GM23338 (cell line): Measurements from ENCODE around the gene FUT4. TPM values are rescaled to one million over a fixed set of nuclear protein-coding genes. Genes with fewer than 3 reads are reported as not detected.

Experiments used
- ATAC-seq: fragments of 200-7000 bp; cut with Tn5 transposase; 3 replicates; pipeline ENCODE4 v1.9.1; 2020
- DNase-seq: peaks from one replicate; pipeline ENCODE4 v3.0.0-alpha.2; 2015; ENCODE audit warnings: low spot score
- H2AFZ ChIP-seq: fragments of 200-600 bp; sonication (generic); 2 replicates; pipeline ENCODE4 v1.8.0; 2016; ENCODE audit warnings: antibody characterized with exemption, mild to moderate bottlenecking, moderate library complexity
- H3F3A ChIP-seq: fragments of 200-600 bp; sonication (generic); replicated peaks from 2 replicates; pipeline ENCODE4 v1.8.0; 2017; ENCODE audit warnings: antibody characterized with exemption, mixed run types, low read depth
- H3K27ac ChIP-seq: fragments of 200-600 bp; sonication (generic); 2 replicates; pipeline ENCODE4 v1.6.1; 2016; ENCODE audit warnings: low read depth
- H3K27me3 ChIP-seq: fragments of 200-600 bp; sonication (generic); 2 replicates; pipeline ENCODE4 v1.8.0; 2016; ENCODE audit warnings: mild to moderate bottlenecking, mixed run types, moderate library complexity; ENCODE audit not compliant: insufficient read depth
- H3K36me3 ChIP-seq: fragments of 200-600 bp; sonication (generic); 2 replicates; pipeline ENCODE4 v1.8.0; 2016; ENCODE audit warnings: mild to moderate bottlenecking; ENCODE audit not compliant: insufficient read depth
- H3K4me1 ChIP-seq: fragments of 200-600 bp; sonication (generic); 2 replicates; pipeline ENCODE4 v1.8.0; 2016; ENCODE audit warnings: mild to moderate bottlenecking, moderate library complexity; ENCODE audit not compliant: insufficient read depth
- H3K4me2 ChIP-seq: fragments of 200-600 bp; sonication (generic); 2 replicates; pipeline ENCODE4 v1.7.1; 2017; ENCODE audit warnings: mixed run types
- H3K4me3 ChIP-seq: fragments of 200-600 bp; sonication (generic); 2 replicates; pipeline ENCODE4 v1.6.1; 2016; ENCODE audit warnings: mixed run types
- H3K79me2 ChIP-seq: fragments of 200-600 bp; sonication (generic); replicated peaks from 2 replicates; pipeline ENCODE4 v1.8.0; 2017; ENCODE audit warnings: mild to moderate bottlenecking; ENCODE audit not compliant: insufficient read depth
- H3K9me2 ChIP-seq: fragments of 200-600 bp; sonication (generic); 2 replicates; pipeline ENCODE4 v1.8.0; 2017; ENCODE audit not compliant: insufficient read depth
- H4K20me1 ChIP-seq: fragments of 200-600 bp; sonication (generic); replicated peaks from 2 replicates; pipeline ENCODE4 v1.8.0; 2017; ENCODE audit warnings: mild to moderate bottlenecking; ENCODE audit not compliant: insufficient read depth
- H3K27ac Mint-ChIP-seq: 2 replicates; pipeline ENCODE4 v1.8.0; 2020; ENCODE audit warnings: inconsistent platforms, mild to moderate bottlenecking, moderate library complexity, mixed read lengths
- H3K27me3 Mint-ChIP-seq: 3 replicates; pipeline ENCODE4 v1.8.0; 2022; ENCODE audit warnings: low read depth, mild to moderate bottlenecking, moderate library complexity, mixed read lengths, inconsistent platforms; ENCODE audit not compliant: insufficient read depth, poor library complexity
- H3K36me3 Mint-ChIP-seq: 3 replicates; pipeline ENCODE4 v1.8.0; 2021; ENCODE audit warnings: low read depth, mild to moderate bottlenecking, inconsistent platforms, moderate library complexity, mixed read lengths
- H3K4me1 Mint-ChIP-seq: 3 replicates; pipeline ENCODE4 v1.8.0; 2020; ENCODE audit warnings: mild to moderate bottlenecking, inconsistent platforms, mixed read lengths
- H3K4me3 Mint-ChIP-seq: 3 replicates; pipeline ENCODE4 v1.8.0; 2021; ENCODE audit warnings: moderate library complexity, mild to moderate bottlenecking, inconsistent platforms, mixed read lengths
- H3K9me3 Mint-ChIP-seq: 3 replicates; pipeline ENCODE4 v1.8.0; 2020; ENCODE audit warnings: moderate library complexity, mild to moderate bottlenecking, inconsistent platforms, mixed read lengths
- CREB1 ChIP-seq: fragments of 250-450 bp; sonication (Bioruptor Pico); IDR thresholded peaks from 2 replicates; pipeline ENCODE4 v1.5.0; 2020; ENCODE audit warnings: low read depth, mild to moderate bottlenecking, moderate library complexity
- CTCF ChIP-seq, 2 experiments: fragments of 200-600 bp in 1 of 2; sonication (generic) in 1 of 2; conservative IDR thresholded peaks; 2 replicates each; pipeline versions ENCODE4 v1.5.1 to v1.6.1; 2016 to 2017; ENCODE audit warnings: antibody characterized with exemption in 2 of 2, low read depth in 2 of 2, mild to moderate bottlenecking in 2 of 2, moderate library complexity in 1 of 2
- EZH2 ChIP-seq: fragments of 200-600 bp; sonication (generic); IDR thresholded peaks from one replicate; pipeline ENCODE4 v1.8.0; 2017; ENCODE audit warnings: antibody characterized with exemption, mild to moderate bottlenecking, low read depth; ENCODE audit not compliant: unreplicated experiment
- EZH2phosphoT487 ChIP-seq: fragments of 200-600 bp; sonication (generic); IDR thresholded peaks from one replicate; pipeline ENCODE4 v1.8.1; 2018; ENCODE audit warnings: antibody characterized with exemption; ENCODE audit not compliant: unreplicated experiment
- JUNB ChIP-seq: IDR thresholded peaks from one replicate; pipeline ENCODE4 v1.6.1; 2016; ENCODE audit warnings: antibody characterized with exemption; ENCODE audit not compliant: unreplicated experiment
- NANOG ChIP-seq: IDR thresholded peaks from 2 replicates; pipeline ENCODE4 v1.6.1; 2016; ENCODE audit warnings: antibody characterized with exemption, borderline replicate concordance
- POLR2AphosphoS5 ChIP-seq: IDR thresholded peaks from 2 replicates; pipeline ENCODE4 v1.6.1; 2016; ENCODE audit warnings: antibody characterized with exemption, low read depth
- STAT1 ChIP-seq: IDR thresholded peaks from one replicate; pipeline ENCODE4 v1.6.1; 2016; ENCODE audit warnings: antibody characterized with exemption; ENCODE audit not compliant: unreplicated experiment
- ZNF114 ChIP-seq: fragments of 250-450 bp; sonication (Bioruptor Pico); IDR thresholded peaks from 2 replicates; pipeline ENCODE4 v1.5.0; 2020; ENCODE audit warnings: mild to moderate bottlenecking, moderate library complexity
- ZNF331 ChIP-seq: fragments of 250-450 bp; sonication (Bioruptor Pico); IDR thresholded peaks from 2 replicates; pipeline ENCODE4 v1.5.0; 2020; ENCODE audit warnings: low read depth, mild to moderate bottlenecking, moderate library complexity
- ZNF462 ChIP-seq: fragments of 250-450 bp; sonication (Bioruptor Pico); IDR thresholded peaks from 2 replicates; pipeline ENCODE4 v1.5.0; 2020; ENCODE audit warnings: mild to moderate bottlenecking, moderate library complexity
- polyA plus RNA-seq: library from polyadenylated mRNA; unstranded; fragments of >200 nt; fragmentation: Nextera tagmentation; extraction: Ambion mirVana; gene quantifications from 2 replicates; pipeline ENCODE4 v1.2.1, GENCODE V29; 2016
- total RNA-seq: library from RNA; depleted of rRNA; stranded (reverse); fragments of >200 nt; shearing (Covaris generic); gene quantifications from 2 replicates; pipeline ENCODE4 v1.2.3, GENCODE V29; 2014
- TF ChIP-seq, protein P1 (sequence below): IDR thresholded peaks from 2 replicates; pipeline ENCODE4 v1.6.1; 2016; ENCODE audit warnings: antibody characterized with exemption
- TF ChIP-seq, protein P2 (sequence below): IDR thresholded peaks from one replicate; pipeline ENCODE4 v1.6.1; 2018; ENCODE audit warnings: antibody characterized with exemption; ENCODE audit not compliant: unreplicated experiment

The FUT4 gene
- total and polyA plus RNA-seq, 2 experiments from 2014 or later = 2.4 to 7.4 TPM

- ATAC-seq = no peak
- no peak overlapping the region for H3K27ac Mint-ChIP-seq
- TF ChIP-seq, protein P1, sequence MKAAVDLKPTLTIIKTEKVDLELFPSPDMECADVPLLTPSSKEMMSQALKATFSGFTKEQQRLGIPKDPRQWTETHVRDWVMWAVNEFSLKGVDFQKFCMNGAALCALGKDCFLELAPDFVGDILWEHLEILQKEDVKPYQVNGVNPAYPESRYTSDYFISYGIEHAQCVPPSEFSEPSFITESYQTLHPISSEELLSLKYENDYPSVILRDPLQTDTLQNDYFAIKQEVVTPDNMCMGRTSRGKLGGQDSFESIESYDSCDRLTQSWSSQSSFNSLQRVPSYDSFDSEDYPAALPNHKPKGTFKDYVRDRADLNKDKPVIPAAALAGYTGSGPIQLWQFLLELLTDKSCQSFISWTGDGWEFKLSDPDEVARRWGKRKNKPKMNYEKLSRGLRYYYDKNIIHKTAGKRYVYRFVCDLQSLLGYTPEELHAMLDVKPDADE = no peak
- TF ChIP-seq CREB1 (no peak), ZNF462 (no peak), JUNB (no peak), POLR2AphosphoS5 (no peak), ZNF114 (no peak), STAT1 (no peak), NANOG (no peak), CTCF (conservative IDR thresholded peaks at IDR 0.05; ENCODE audit: low read depth in 2 of 2) (no peak), EZH2phosphoT487 (no peak), EZH2 (no peak), ZNF331 (no peak)
- TF ChIP-seq, protein P2, sequence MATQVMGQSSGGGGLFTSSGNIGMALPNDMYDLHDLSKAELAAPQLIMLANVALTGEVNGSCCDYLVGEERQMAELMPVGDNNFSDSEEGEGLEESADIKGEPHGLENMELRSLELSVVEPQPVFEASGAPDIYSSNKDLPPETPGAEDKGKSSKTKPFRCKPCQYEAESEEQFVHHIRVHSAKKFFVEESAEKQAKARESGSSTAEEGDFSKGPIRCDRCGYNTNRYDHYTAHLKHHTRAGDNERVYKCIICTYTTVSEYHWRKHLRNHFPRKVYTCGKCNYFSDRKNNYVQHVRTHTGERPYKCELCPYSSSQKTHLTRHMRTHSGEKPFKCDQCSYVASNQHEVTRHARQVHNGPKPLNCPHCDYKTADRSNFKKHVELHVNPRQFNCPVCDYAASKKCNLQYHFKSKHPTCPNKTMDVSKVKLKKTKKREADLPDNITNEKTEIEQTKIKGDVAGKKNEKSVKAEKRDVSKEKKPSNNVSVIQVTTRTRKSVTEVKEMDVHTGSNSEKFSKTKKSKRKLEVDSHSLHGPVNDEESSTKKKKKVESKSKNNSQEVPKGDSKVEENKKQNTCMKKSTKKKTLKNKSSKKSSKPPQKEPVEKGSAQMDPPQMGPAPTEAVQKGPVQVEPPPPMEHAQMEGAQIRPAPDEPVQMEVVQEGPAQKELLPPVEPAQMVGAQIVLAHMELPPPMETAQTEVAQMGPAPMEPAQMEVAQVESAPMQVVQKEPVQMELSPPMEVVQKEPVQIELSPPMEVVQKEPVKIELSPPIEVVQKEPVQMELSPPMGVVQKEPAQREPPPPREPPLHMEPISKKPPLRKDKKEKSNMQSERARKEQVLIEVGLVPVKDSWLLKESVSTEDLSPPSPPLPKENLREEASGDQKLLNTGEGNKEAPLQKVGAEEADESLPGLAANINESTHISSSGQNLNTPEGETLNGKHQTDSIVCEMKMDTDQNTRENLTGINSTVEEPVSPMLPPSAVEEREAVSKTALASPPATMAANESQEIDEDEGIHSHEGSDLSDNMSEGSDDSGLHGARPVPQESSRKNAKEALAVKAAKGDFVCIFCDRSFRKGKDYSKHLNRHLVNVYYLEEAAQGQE = no peak
- H3K27me3 ChIP-seq = peaks cover 29% of the 10 kb centered on the region
- no peaks in the 10 kb centered on the region for H3K36me3 ChIP-seq
- peaks cover 7% of the 10 kb centered on the region; the same call in 2 of the 3 replicates for H3K4me1 Mint-ChIP-seq
- H3F3A ChIP-seq = no peaks in the 10 kb centered on the region
- no peaks in the 10 kb centered on the region for H3K9me2 ChIP-seq
- H4K20me1 ChIP-seq = no peaks in the 10 kb centered on the region
- H2AFZ ChIP-seq = no peak overlapping the region
- H3K79me2 ChIP-seq = no peaks in the 10 kb centered on the region
- peaks cover 3% of the 10 kb centered on the region; the same call in 1 of the 3 replicates for H3K9me3 Mint-ChIP-seq
- no peak overlapping the region for H3K4me3 ChIP-seq
- H3K27me3 Mint-ChIP-seq = peaks cover 19% of the 10 kb centered on the region
- peaks cover 10% of the 10 kb centered on the region; the same call in 1 of the 2 replicates for H3K4me1 ChIP-seq
- no peak overlapping the region for H3K4me3 Mint-ChIP-seq
- H3K4me2 ChIP-seq = no peak overlapping the region
- H3K36me3 Mint-ChIP-seq = no peaks in the 10 kb centered on the region
- DNase-seq = no peak
- no peak overlapping the region for H3K27ac ChIP-seq
Observed at GRCh38 chr11:94515398-94515797, 28.3 kb upstream of the FUT4 start.
